GM18526 (cell line): ENCODE data around the gene SINHCAF.

Experiments used
- POLR2A ChIP-seq: IDR thresholded peaks from 3 replicates; pipeline ENCODE4 v1.6.1; 2011; ENCODE audit not compliant: insufficient read length; ENCODE audit errors: extremely low read depth

SINHCAF gene

GRCh38 chr12:31298922-31299321, 27.0 kb downstream of the SINHCAF start:
- TF ChIP-seq POLR2A: no peak

GRCh38 chr12:31298515-31298910, 27.4 kb downstream of the SINHCAF start:
- no peak for TF ChIP-seq POLR2A

GRCh38 chr12:31297572-31298514, 28.1 kb downstream of the SINHCAF start:
- no peak for TF ChIP-seq POLR2A

- no peak for TF ChIP-seq POLR2A
Observed at GRCh38 chr12:31289441-31289840, 36.5 kb downstream of the SINHCAF start.

DNA sequence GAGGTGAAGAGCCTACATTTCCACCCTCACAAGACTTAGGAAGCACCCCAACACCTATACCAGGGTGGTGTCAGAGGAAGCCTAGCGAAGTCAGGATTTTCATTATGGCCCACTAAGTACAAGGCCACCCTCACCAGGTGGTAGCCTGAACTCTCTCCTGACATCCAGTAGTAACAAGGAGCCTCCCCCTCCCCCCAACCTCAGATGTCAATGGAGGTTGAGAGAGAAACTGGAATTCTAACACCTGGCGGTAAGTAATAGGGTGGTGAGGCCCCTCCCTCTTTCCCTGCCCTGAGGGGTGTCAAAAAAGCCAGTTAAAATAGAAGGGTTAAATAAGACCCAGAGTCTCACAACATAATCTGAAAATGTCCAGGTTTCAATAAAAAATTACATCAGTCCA, 37.6 kb downstream of the SINHCAF start:
- no peak for TF ChIP-seq POLR2A

- TF ChIP-seq POLR2A: no peak
Observed at GRCh38 chr12:31280183-31280582, 45.8 kb downstream of the SINHCAF start.

DNA sequence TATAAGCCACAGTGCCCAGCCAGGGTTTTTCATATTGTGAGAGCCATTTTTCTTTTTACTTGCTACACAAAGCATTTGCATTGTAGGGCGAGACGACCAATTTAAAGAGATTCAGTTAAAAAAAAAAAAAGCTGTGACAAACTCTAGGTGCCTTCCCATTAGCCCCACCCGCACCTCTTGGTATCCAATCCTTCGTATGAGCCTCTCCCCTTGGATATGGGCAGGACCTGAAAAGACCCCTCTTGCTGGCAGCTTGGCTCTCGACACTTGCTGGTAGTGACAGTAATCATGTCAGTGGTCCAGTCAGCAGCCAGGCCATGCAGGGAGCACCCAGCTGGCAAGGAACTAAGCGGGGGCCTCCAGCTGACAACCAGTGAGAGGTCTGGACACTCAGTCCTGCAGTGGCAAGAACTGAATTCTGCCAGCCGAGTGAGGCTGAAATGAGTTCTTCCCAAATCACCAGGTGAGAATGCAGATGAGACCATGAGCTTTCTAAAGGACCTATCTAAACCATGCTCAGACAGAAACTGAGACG, 46.5 kb downstream of the SINHCAF start:
- no peak for TF ChIP-seq POLR2A

GRCh38 chr12:31278832-31279231, 47.1 kb downstream of the SINHCAF start:
- TF ChIP-seq POLR2A: no peak

- no peak for TF ChIP-seq POLR2A
Observed at GRCh38 chr12:31278424-31278823, 47.5 kb downstream of the SINHCAF start.

- TF ChIP-seq POLR2A: no peak
Observed at GRCh38 chr12:31277081-31277480, 48.9 kb downstream of the SINHCAF start.

GRCh38 chr12:31275491-31275890, 50.5 kb downstream of the SINHCAF start:
- TF ChIP-seq POLR2A: no peak

GRCh38 chr12:31274520-31275300, 51.2 kb downstream of the SINHCAF start:
- TF ChIP-seq POLR2A: no peak

- no peak for TF ChIP-seq POLR2A
Observed at GRCh38 chr12:31272607-31273225, 53.2 kb downstream of the SINHCAF start.

DNA sequence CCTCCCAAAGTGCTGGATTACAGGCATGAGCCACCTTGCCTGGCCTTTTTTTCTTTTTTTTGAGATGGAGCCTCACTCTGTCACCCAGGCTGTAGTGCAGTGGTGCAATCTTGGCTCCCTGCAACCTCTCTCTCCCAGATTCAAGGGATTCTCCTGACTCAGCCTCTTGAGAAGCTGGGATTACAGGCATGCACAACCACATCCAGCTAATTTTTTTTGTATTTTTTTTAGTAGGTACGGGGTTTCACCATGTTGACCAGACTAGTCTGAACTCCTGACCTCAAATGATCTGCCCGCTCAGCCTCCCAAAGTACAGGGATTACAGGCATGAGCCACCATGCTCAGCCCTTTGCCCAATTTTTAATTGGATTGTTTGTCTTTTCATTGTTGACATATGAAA, 58.0 kb downstream of the SINHCAF start:
- TF ChIP-seq POLR2A: no peak

DNA sequence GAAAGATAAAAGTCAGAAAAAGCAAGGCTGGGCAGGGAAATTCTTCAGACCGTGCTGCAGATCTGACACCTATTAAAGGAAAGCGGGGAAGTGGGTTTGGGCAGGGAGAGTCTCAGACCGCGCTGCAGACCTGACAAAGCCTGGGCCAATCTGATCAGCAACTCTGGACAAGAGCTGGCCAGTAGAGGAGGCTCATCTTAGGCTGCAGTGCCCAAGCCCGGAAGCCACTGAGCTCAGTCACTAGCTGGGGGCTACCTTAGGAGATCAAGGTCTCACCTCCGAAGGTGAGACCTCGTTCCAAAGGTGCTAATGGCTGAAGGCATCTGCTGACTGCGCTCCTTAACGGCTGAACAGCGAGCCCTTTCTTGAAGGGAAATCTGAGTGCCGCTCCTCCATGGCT, 60.2 kb downstream of the SINHCAF start:
- no peak for TF ChIP-seq POLR2A
